Upper lobe of left lung (tissue), 6 donors: ENCODE measurements around the gene EPN1. TPM values are rescaled to one million over a fixed set of nuclear protein-coding genes. Genes with fewer than 3 reads are reported as not detected.

Source experiments
- ATAC-seq, 2 donors: fragments of 200-7000 bp; cut with Tn5 transposase; one replicate each; pipeline ENCODE4 v1.9.1; 2022; ENCODE audit warnings: mild to moderate bottlenecking in 2 of 2, moderate library complexity in 2 of 2; ENCODE audit not compliant: low FRiP score in 2 of 2
- DNase-seq, 2 donors: peaks; one replicate each; pipeline ENCODE4 v3.0.0-alpha.2; 2019 to 2020
- H3K27ac ChIP-seq, 4 donors: fragments of 200-600 bp; sonication (generic); one replicate each; pipeline ENCODE4 v1.5.1; 2016 to 2019
- H3K27me3 ChIP-seq, 4 donors: fragments of 200-600 bp; sonication (generic); one replicate each; pipeline ENCODE4 v1.5.1; 2017 to 2019
- H3K36me3 ChIP-seq, 4 donors: fragments of 200-600 bp; sonication (generic); one replicate each; pipeline ENCODE4 v1.5.1; 2016 to 2019
- H3K4me1 ChIP-seq, 4 donors: fragments of 200-600 bp; sonication (generic); one replicate each; pipeline ENCODE4 v1.5.1; 2018 to 2019
- H3K4me3 ChIP-seq, 4 donors: fragments of 200-600 bp; sonication (generic); one replicate each; pipeline ENCODE4 v1.5.1; 2017 to 2019; ENCODE audit warnings: mild to moderate bottlenecking in 2 of 4, moderate library complexity in 1 of 4
- H3K9me3 ChIP-seq, 4 donors: fragments of 200-600 bp; sonication (generic); one replicate each; pipeline ENCODE4 v1.5.1; 2018 to 2019
- EP300 ChIP-seq, 4 donors: sonication (generic); formaldehyde crosslinking; IDR thresholded peaks; one replicate each; pipeline ENCODE4 v1.5.1; 2017; ENCODE audit warnings: antibody characterized with exemption in 4 of 4, control low read depth in 2 of 4
- POLR2A ChIP-seq, 4 donors: fragments of 450-650 bp; IDR thresholded peaks; one replicate each; pipeline ENCODE4 v1.5.1; 2016 to 2017; ENCODE audit warnings: antibody characterized with exemption in 4 of 4, mild to moderate bottlenecking in 2 of 4
- POLR2AphosphoS5 ChIP-seq, 2 donors: sonication (generic); formaldehyde crosslinking; IDR thresholded peaks; one replicate each; pipeline ENCODE4 v1.5.1; 2017; ENCODE audit warnings: antibody characterized with exemption in 2 of 2
- WGBS, 2 donors: methylation state at CpG; one replicate each; pipeline ENCODE4 v1.1.5; 2017 to 2018; 5-methylcytosine and 5-hydroxymethylcytosine counted together
- total RNA-seq, 6 donors: library from RNA; depleted of rRNA in 4 of 6; stranded (reverse); fragments of >200 nt in 4 of 6; gene quantifications; one replicate each; pipeline versions ENCODE4 v1.1.0 to v1.2.1, GENCODE V29; 2016 to 2021
- TF ChIP-seq, protein P1 (sequence below), 6 experiments: fragments of 450-650 bp in 4 of 6; fragments of 200-600 bp in 2 of 6; sonication (generic) in 2 of 6; IDR thresholded peaks; one replicate each; pipeline ENCODE4 v1.5.1; 2016 to 2019; ENCODE audit warnings: antibody characterized with exemption in 6 of 6
- donor health status: DM: no; HTN: no; CAD: no; lungs with moderate emphysema.
- donor health status: DM: no; HTN: yes; CAD: no; lungs with severe emphysema.

The EPN1 gene
- total RNA-seq, 6 donors from 2014 or later, result 59.7 to 357 (median 126) TPM

DNA sequence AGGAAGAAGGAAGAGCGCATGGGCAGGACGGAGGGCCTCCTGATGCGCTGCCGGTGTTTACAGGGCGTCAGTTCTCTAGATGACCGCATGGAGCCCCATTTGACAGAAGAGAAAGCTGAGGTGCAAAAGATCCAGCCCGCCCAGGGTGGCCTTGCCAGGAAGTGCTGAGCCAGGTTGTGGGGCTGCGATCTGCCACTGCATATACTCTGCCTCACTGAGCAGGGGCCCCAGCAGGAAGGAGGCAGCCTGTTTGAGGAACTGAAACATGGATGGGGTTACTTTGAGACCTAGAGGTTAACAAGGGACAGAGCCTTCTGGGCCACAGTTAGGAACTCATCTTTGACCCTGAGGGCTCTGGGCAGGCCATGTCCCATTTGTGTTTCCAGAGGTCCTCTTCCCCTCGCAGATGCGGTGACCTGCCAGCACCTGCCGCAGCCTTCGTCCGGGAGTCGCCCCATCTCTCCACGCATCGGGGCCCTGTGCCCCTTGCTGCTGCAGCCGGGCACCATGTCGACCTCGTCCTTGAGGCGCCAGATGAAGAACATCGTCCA, 3.2 kb downstream of the EPN1 start:
- Histone ChIP-seq H3K9me3 (no peaks in the 10 kb centered on the region), H3K27ac (peak overlapping the region in 3 of 4 donors; percentile 40 to 61 (median 42)), H3K4me3 (no peak overlapping the region), H3K27me3 (no peaks in the 10 kb centered on the region), H3K36me3 (peaks cover 13 to 59% (median 43%) of the 10 kb centered on the region in 4 donors), H3K4me1 (peaks cover 36 to 79% (median 49%) of the 10 kb centered on the region in 4 donors)
- DNase-seq, result peak; percentile 48 to 78
- ATAC-seq, result peak; percentile 40 to 57
- 79 to 85% methylated on average over 12 to 20 of the region's 21 CpGs for WGBS, 2 donors
- TF ChIP-seq, protein P1, sequence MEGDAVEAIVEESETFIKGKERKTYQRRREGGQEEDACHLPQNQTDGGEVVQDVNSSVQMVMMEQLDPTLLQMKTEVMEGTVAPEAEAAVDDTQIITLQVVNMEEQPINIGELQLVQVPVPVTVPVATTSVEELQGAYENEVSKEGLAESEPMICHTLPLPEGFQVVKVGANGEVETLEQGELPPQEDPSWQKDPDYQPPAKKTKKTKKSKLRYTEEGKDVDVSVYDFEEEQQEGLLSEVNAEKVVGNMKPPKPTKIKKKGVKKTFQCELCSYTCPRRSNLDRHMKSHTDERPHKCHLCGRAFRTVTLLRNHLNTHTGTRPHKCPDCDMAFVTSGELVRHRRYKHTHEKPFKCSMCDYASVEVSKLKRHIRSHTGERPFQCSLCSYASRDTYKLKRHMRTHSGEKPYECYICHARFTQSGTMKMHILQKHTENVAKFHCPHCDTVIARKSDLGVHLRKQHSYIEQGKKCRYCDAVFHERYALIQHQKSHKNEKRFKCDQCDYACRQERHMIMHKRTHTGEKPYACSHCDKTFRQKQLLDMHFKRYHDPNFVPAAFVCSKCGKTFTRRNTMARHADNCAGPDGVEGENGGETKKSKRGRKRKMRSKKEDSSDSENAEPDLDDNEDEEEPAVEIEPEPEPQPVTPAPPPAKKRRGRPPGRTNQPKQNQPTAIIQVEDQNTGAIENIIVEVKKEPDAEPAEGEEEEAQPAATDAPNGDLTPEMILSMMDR (IDR thresholded peaks at IDR 0.05), result no peak
- TF ChIP-seq EP300 (IDR thresholded peaks at IDR 0.05) (no peak), POLR2AphosphoS5 (IDR thresholded peaks at IDR 0.05) (no peak), POLR2A (IDR thresholded peaks at IDR 0.05) (no peak)

DNA sequence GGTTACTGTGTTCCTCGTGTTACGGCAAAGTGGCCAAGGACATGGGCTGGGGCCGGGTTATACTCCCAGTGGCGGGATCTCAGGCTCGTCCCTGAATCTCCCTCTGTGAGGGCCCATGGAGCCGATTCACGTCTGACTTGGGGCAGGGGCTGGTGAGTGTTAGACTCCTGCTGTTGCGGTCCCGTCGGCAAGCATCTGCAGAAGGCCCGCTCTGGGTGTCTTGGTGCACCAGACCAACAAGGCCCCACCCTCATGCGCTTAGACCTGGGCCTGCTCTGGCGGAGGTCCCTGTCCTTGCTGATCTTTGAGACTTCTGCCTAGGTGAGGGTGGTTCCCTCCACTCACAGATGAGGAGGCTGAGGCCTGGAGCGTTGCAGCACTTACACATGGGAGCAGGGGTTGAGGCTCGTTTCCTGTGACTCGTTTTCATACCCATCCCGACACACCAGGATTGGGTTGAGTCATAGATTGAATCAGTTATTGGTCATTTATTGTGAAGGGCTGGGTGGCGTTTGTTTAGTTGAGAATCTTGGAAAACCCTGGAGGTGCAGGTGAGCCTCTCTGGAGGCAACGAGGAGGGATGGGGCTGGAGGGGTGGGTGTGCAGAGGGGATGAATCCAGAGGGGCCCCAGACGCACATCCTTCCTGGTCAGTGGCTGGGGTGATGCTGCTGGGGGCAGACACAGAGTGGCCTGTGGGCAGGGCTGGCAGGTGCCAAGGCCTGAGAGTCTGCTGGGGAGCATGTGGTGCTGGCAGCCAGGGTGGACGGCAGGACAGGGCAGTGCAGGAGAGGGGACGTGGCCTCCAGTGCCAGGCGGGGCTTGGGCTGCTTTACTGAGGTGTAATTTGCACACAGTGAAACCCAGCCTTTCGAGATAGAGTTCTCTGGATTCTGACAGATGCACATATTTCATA, 4.6 kb downstream of the EPN1 start:
- Histone ChIP-seq H3K36me3 (peaks cover 13 to 59% (median 34%) of the 10 kb centered on the region in 4 donors), H3K27me3 (no peaks in the 10 kb centered on the region), H3K4me3 (no peak overlapping the region), H3K4me1 (peaks cover 37 to 72% (median 49%) of the 10 kb centered on the region in 4 donors), H3K9me3 (no peaks in the 10 kb centered on the region), H3K27ac (no peak overlapping the region)
- no peak for ATAC-seq
- no peak for DNase-seq
- TF ChIP-seq POLR2A (IDR thresholded peaks at IDR 0.05) (no peak), EP300 (IDR thresholded peaks at IDR 0.05) (no peak), POLR2AphosphoS5 (IDR thresholded peaks at IDR 0.05) (no peak)
- TF ChIP-seq, protein P1 (IDR thresholded peaks at IDR 0.05), result no peak
- WGBS, 2 donors, result 90% methylated on average over 13 to 24 of the region's 24 CpGs

DNA sequence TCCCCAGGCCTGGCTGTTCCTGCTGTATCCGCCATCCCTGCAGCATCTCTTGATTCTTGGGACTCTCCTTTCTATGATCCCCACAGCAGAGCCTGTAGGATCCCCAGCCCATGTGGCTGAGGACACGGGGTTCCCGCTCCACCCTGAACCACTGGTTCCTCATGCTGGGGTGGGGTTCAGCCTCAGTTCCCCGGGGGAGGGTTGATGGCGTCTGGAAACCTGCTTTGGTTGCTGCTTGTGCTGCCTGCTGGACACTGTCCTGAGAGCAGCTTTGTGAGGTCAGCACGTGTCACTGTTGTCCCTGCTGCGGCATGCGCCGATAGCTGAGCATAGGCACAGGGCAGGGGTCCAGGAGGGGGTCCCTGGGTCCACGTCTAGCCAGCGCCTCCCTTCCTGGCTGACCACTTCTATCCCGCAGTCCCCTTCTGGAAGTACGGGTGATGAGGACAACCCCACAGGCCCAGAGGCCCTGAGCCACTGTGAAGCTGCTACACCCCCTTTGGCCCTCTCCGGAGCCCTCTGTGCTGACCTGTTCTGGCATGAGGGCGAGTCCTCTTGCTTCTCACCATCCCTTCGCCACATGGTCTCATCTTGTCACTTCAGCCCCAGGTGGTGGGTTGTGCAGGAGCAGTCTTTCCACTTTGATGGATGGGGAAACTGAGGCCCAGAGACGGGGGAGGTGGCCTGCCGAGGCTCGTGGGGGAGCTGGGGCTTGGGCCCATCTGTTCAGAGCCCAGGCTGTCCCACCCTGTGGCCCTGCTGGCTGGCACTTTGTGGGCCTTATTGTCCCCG, 5.5 kb downstream of the EPN1 start:
- DNase-seq (no peak), ATAC-seq (no peak)
- peaks cover 17 to 68% (median 41%) of the 10 kb centered on the region in 4 donors for H3K36me3 ChIP-seq
- H3K4me1 ChIP-seq, result peaks cover 41 to 79% (median 50%) of the 10 kb centered on the region in 4 donors
- TF ChIP-seq, protein P1 (IDR thresholded peaks at IDR 0.05), result no peak
- TF ChIP-seq EP300 (IDR thresholded peaks at IDR 0.05), result no peak
- TF ChIP-seq POLR2A (IDR thresholded peaks at IDR 0.05), result no peak
- H3K4me3 ChIP-seq, result no peak overlapping the region
- no peak overlapping the region for H3K27ac ChIP-seq
- no peaks in the 10 kb centered on the region for H3K27me3 ChIP-seq
- 94% methylated on average over 7 to 20 of the region's 20 CpGs for WGBS, 2 donors
- no peaks in the 10 kb centered on the region for H3K9me3 ChIP-seq

DNA sequence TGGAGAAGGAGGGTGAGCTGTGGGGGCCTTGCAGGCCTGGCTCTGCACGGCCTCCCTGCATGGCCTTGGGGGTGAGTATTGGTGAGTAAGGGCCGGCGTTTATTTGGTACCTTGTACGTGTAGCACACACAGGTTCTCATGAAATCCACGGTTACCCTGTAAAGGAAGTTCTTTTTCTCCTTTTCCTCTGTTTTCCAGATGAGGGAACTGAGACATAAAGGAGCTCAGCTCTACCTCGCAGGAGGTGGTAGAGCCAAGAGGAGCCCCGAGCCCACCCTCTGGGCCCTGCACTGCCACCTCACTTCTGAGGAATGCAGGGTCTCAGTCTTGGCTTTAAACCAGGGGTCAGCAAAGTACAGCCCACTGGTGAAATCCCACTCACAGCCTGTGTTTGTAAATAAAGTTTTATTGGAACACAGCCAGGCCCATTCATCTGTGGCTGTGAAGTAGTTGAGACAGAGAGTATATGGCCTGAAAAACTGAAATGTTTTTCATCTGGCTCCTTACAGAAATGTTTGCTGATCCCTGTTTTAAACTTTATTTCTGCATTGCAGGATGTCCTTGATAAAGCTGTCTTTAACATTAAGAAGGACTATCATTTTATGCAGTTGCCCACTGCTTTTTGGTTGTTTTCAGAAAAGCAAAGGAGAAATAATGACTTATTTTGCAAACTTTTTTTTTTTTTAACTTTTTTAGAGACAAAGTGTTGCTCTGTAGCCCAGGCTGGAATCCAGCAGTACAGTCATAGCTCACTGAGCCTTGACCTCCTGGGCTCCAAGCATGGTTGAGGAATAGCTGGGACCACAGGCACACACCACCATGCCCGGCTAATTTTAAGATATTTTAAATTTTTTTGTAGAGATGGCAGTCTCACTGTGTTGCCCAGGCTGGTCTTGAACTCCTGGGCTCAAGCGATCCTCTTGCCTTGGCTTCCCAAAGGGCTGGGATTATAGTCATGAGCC, 6.4 kb downstream of the EPN1 start:
- Histone ChIP-seq H3K9me3 (no peaks in the 10 kb centered on the region), H3K27me3 (no peaks in the 10 kb centered on the region), H3K27ac (no peak overlapping the region), H3K4me3 (no peak overlapping the region), H3K36me3 (peaks cover 21 to 77% (median 49%) of the 10 kb centered on the region in 4 donors), H3K4me1 (peaks cover 36 to 79% (median 43%) of the 10 kb centered on the region in 4 donors)
- WGBS, 2 donors, result 86 to 89% methylated on average over 9 of the region's 9 CpGs
- ATAC-seq (no peak), DNase-seq (no peak)
- TF ChIP-seq, protein P1 (IDR thresholded peaks at IDR 0.05), result no peak
- TF ChIP-seq POLR2A (IDR thresholded peaks at IDR 0.05) (no peak), POLR2AphosphoS5 (IDR thresholded peaks at IDR 0.05) (no peak), EP300 (IDR thresholded peaks at IDR 0.05) (no peak)
